Neural cell (in vitro differentiated cells): ENCODE data around the gene THBS2. TPM values are rescaled to one million over a fixed set of nuclear protein-coding genes. Genes with fewer than 3 reads are reported as not detected.

ENCODE experiments used
- H2AFZ ChIP-seq: fragments of 200-600, 300-800 bp; sonication (generic), shearing (Covaris generic); 2 replicates; pipeline ENCODE4 v1.6.0; 2014; ENCODE audit warnings: low read depth, mild to moderate bottlenecking, antibody characterized with exemption, low read length, moderate library complexity
- H3F3A ChIP-seq: fragments of 200-600 bp; shearing (Covaris generic); 2 replicates; pipeline ENCODE4 v1.6.1; 2016; ENCODE audit warnings: mild to moderate bottlenecking, moderate library complexity, mixed read lengths, antibody characterized with exemption, low read length; ENCODE audit not compliant: insufficient read depth, poor library complexity, severe bottlenecking
- H3K27ac ChIP-seq: fragments of 200-600, 300-800 bp; sonication (generic), shearing (Covaris generic); 2 replicates; pipeline ENCODE4 v1.5.1; 2014; ENCODE audit warnings: mild to moderate bottlenecking, low read length, moderate library complexity
- H3K27me3 ChIP-seq: fragments of 300-800, 200-600 bp; sonication (generic), shearing (Covaris generic); 2 replicates; pipeline ENCODE4 v1.6.0; 2014; ENCODE audit warnings: mild to moderate bottlenecking, low read depth, low read length, moderate library complexity; ENCODE audit not compliant: insufficient read depth
- H3K36me3 ChIP-seq: fragments of 300-800, 200-600 bp; sonication (generic), shearing (Covaris generic); 2 replicates; pipeline ENCODE4 v1.5.1; 2014; ENCODE audit warnings: mild to moderate bottlenecking, antibody characterized with exemption, low read length, moderate library complexity; ENCODE audit not compliant: insufficient read depth
- H3K4me2 ChIP-seq: fragments of 300-800, 200-600 bp; sonication (generic), shearing (Covaris generic); 2 replicates; pipeline ENCODE4 v1.6.0; 2014; ENCODE audit warnings: mild to moderate bottlenecking, low read length
- H3K4me3 ChIP-seq: fragments of 300-800, 200-600 bp; sonication (generic), shearing (Covaris generic); 2 replicates; pipeline ENCODE4 v1.5.1; 2014; ENCODE audit warnings: mild to moderate bottlenecking, low read length, moderate library complexity
- H3K79me2 ChIP-seq: fragments of 200-600 bp; shearing (Covaris generic); replicated peaks from 2 replicates; pipeline ENCODE4 v1.6.0; 2014; ENCODE audit warnings: mild to moderate bottlenecking, low read length, moderate library complexity; ENCODE audit not compliant: insufficient read depth
- H3K9ac ChIP-seq: fragments of 300-800, 200-600 bp; sonication (generic), shearing (Covaris generic); 2 replicates; pipeline ENCODE4 v1.6.1; 2016; ENCODE audit warnings: mild to moderate bottlenecking, low read length, mixed read lengths
- H3K9me2 ChIP-seq: fragments of 200-600 bp; shearing (Covaris generic); 2 replicates; pipeline ENCODE4 v1.6.1; 2016; ENCODE audit warnings: mild to moderate bottlenecking, low read length, mixed read lengths; ENCODE audit not compliant: insufficient read depth
- H3K9me3 ChIP-seq: fragments of 200-600, 300-800 bp; sonication (generic), shearing (Covaris generic); 2 replicates; pipeline ENCODE4 v1.6.1; 2016; ENCODE audit warnings: mild to moderate bottlenecking, mixed run types, low read length, moderate library complexity, mixed read lengths
- H4K20me1 ChIP-seq: fragments of 200-600 bp; shearing (Covaris generic); 2 replicates; pipeline ENCODE4 v1.6.1; 2016; ENCODE audit warnings: mild to moderate bottlenecking, mixed run types; ENCODE audit not compliant: insufficient read depth
- CTCF ChIP-seq: fragments of 450-650 bp; IDR thresholded peaks from 2 replicates; pipeline ENCODE4 v1.5.1; 2014; ENCODE audit warnings: antibody characterized with exemption, mild to moderate bottlenecking, moderate library complexity; ENCODE audit not compliant: poor library complexity, severe bottlenecking
- EP300 ChIP-seq: fragments of 450-650 bp; conservative IDR thresholded peaks from 2 replicates; pipeline ENCODE4 v1.6.1; 2014; ENCODE audit warnings: antibody characterized with exemption, mild to moderate bottlenecking, moderate library complexity; ENCODE audit not compliant: poor library complexity, severe bottlenecking
- EZH2 ChIP-seq: fragments of 200-600, 300-800 bp; shearing (Covaris generic), sonication (generic); IDR thresholded peaks from 2 replicates; pipeline ENCODE4 v1.6.1; 2014; ENCODE audit warnings: antibody characterized with exemption, low read length, borderline replicate concordance, mild to moderate bottlenecking; ENCODE audit not compliant: insufficient read depth, poor library complexity, severe bottlenecking
- MXI1 ChIP-seq: fragments of 450-650 bp; conservative IDR thresholded peaks from 2 replicates; pipeline ENCODE4 v1.6.1; 2014; ENCODE audit warnings: antibody characterized with exemption, mild to moderate bottlenecking; ENCODE audit not compliant: poor library complexity, severe bottlenecking
- POLR2AphosphoS5 ChIP-seq: IDR thresholded peaks from 2 replicates; pipeline ENCODE4 v1.6.1; 2012
- RAD21 ChIP-seq: fragments of 450-650 bp; conservative IDR thresholded peaks from 2 replicates; pipeline ENCODE4 v1.6.1; 2014; ENCODE audit warnings: antibody characterized with exemption, mild to moderate bottlenecking, moderate library complexity
- REST ChIP-seq: IDR thresholded peaks from 2 replicates; pipeline ENCODE4 v1.6.1; 2012; ENCODE audit warnings: borderline replicate concordance
- SMC3 ChIP-seq: fragments of 450-650 bp; conservative IDR thresholded peaks from 2 replicates; pipeline ENCODE4 v1.6.1; 2014; ENCODE audit warnings: antibody characterized with exemption, mild to moderate bottlenecking, moderate library complexity; ENCODE audit not compliant: poor library complexity
- TAF1 ChIP-seq: IDR thresholded peaks from 2 replicates; pipeline ENCODE4 v1.6.1; 2012; ENCODE audit warnings: low read depth
- polyA plus RNA-seq: library from polyadenylated mRNA; depleted of rRNA; stranded (reverse); fragments of >200 nt; gene quantifications from 2 replicates; pipeline ENCODE4 v1.2.3, GENCODE V29; 2014

The THBS2 gene
- polyA plus RNA-seq, 1 donor from 2014 or later = 0.88 TPM

GRCh38 chr6:169288591-169288990 lies 34.9 kb upstream of the THBS2 start:
- Histone ChIP-seq H3K9me3 (no peaks in the 10 kb centered on the region), H3K9me2 (no peaks in the 10 kb centered on the region), H3K4me3 (no peak overlapping the region), H3K27ac (no peak overlapping the region), H3F3A (no peaks in the 10 kb centered on the region), H3K36me3 (no peaks in the 10 kb centered on the region), H2AFZ (no peak overlapping the region), H3K27me3 (no peaks in the 10 kb centered on the region), H3K79me2 (no peaks in the 10 kb centered on the region), H4K20me1 (no peaks in the 10 kb centered on the region), H3K9ac (no peak overlapping the region), H3K4me2 (no peak overlapping the region)
- TF ChIP-seq RAD21 (no peak), MXI1 (no peak), CTCF (no peak), EP300 (no peak), REST (no peak), TAF1 (no peak), POLR2AphosphoS5 (no peak), SMC3 (no peak), EZH2 (no peak)

GRCh38 chr6:169287675-169288074 lies 34.0 kb upstream of the THBS2 start:
- no peaks in the 10 kb centered on the region for H3K27me3 ChIP-seq
- no peak overlapping the region for H3K27ac ChIP-seq
- no peaks in the 10 kb centered on the region for H3K79me2 ChIP-seq
- H3K36me3 ChIP-seq = no peaks in the 10 kb centered on the region
- TF ChIP-seq MXI1 (no peak), RAD21 (no peak), EP300 (no peak), CTCF (no peak), EZH2 (no peak), REST (no peak), POLR2AphosphoS5 (no peak), SMC3 (no peak), TAF1 (no peak)
- no peaks in the 10 kb centered on the region for H3K9me2 ChIP-seq
- H3K9ac ChIP-seq = no peak overlapping the region
- H3K9me3 ChIP-seq = no peaks in the 10 kb centered on the region
- no peak overlapping the region for H3K4me3 ChIP-seq
- no peak overlapping the region for H2AFZ ChIP-seq
- H3F3A ChIP-seq = no peaks in the 10 kb centered on the region
- H4K20me1 ChIP-seq = no peaks in the 10 kb centered on the region
- H3K4me2 ChIP-seq = no peak overlapping the region
